Body of pancreas (tissue), 4 donors: Measurements from ENCODE around the gene RAB40C.

Experiments used
- POLR2A ChIP-seq, 3 donors: fragments of 450-650 bp; IDR thresholded peaks; one replicate each; pipeline ENCODE4 v1.6.1; 2016; ENCODE audit warnings: antibody characterized with exemption in 3 of 3, mild to moderate bottlenecking in 2 of 3
- TF ChIP-seq, protein P1 (sequence below), 7 experiments: fragments of 450-650 bp in 4 of 7; fragments of 200-600 bp in 3 of 7; sonication (generic) in 3 of 7; IDR thresholded peaks; one replicate each; pipeline ENCODE4 v1.5.1; 2016 to 2019; ENCODE audit warnings: antibody characterized with exemption in 7 of 7

DNA sequence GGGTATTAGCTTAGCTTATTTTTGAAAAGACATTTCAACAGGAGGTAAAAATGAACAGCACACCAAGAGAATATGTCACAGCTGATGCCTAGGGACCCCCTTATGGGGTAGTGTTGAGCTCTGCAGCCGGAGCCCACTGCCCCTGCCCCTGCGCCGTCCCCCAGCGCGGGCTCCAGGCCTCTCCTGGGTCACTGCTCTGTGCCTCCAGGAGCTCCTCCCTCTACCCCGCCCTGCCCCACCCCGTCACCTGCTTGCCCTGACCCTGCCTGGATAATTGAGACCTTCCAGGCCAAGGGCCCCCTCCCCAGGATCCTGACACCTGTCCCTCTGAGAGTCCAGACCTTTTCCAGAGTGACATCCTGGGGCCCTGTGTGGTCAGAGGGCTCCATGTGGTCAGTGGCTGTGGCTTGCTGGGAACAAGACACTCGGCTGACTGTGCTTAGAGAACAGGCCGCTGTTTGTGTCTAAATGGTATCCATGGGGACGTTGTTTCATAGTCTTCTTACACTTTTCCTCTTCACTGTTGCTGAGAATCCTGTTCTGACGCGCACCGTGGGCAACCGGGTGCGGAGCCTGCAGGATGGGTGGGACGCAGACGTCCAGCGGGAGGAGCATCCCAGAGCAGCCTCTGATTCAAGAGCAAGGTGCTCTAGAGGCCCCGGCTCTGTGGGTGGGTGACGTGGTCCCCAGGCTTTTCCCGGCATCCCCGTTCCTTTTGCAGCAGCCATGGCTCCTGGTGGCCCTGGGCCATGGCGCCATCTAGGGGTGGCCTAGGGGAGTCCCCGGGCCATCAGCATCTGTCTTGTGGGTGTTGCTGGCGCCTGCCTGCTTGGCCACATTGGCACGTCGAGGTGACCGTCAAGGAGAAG is 20.9 kb downstream of the RAB40C start:
- TF ChIP-seq, protein P1, sequence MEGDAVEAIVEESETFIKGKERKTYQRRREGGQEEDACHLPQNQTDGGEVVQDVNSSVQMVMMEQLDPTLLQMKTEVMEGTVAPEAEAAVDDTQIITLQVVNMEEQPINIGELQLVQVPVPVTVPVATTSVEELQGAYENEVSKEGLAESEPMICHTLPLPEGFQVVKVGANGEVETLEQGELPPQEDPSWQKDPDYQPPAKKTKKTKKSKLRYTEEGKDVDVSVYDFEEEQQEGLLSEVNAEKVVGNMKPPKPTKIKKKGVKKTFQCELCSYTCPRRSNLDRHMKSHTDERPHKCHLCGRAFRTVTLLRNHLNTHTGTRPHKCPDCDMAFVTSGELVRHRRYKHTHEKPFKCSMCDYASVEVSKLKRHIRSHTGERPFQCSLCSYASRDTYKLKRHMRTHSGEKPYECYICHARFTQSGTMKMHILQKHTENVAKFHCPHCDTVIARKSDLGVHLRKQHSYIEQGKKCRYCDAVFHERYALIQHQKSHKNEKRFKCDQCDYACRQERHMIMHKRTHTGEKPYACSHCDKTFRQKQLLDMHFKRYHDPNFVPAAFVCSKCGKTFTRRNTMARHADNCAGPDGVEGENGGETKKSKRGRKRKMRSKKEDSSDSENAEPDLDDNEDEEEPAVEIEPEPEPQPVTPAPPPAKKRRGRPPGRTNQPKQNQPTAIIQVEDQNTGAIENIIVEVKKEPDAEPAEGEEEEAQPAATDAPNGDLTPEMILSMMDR (IDR thresholded peaks at IDR 0.05) = peak; percentile 68 to 88 (median 78)
- TF ChIP-seq POLR2A (IDR thresholded peaks at IDR 0.05) = no peak
